Measurements from ENCODE around the gene SPI1. TPM values are rescaled to one million over a fixed set of nuclear protein-coding genes. Genes with fewer than 3 reads are reported as not detected.
A peak's percentile ranks its signal among the peaks of the same experiment; 100 is the strongest.

SPI1 gene
- total RNA-seq, 1 donor from 2014 or later: 2.2 TPM

DNA sequence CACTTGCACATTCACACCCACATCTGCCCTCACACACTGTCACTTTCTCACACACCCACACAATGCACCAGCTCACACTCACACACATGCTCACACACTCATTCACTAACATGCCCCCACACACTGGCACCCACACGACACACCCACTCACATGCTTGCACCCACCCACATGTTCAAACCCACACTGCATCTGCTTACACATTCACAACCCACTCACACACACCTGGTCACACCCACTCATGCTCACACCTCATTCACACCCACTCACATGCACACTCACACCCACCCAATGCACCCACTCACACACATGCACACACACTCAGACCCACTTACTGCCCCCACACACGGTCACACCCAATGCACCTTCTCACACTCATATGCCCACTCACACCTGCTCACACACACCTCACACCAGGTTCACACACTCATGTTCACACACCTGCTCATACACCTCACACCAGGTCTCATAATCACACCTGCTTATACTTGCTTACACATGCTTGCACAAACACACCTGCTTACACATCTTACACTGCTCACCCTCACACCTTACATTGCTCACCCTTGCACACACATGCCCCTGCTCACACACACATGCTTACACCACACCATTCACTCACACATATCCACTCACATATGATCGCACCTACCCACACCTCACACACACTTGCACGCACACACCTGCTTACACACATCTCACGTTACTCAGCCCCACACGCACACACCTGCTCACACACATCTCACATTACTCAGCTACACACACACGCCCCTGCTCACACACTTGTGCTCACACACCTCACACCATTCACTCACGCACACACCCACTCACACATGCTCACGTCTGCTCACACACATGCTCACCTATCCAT is 22.0 kb downstream of the SPI1 start:
- no peak for ATAC-seq

GRCh38 chr11:47355283-47356128 is 22.8 kb downstream of the SPI1 start:
- peak; percentile 90 for ATAC-seq

DNA sequence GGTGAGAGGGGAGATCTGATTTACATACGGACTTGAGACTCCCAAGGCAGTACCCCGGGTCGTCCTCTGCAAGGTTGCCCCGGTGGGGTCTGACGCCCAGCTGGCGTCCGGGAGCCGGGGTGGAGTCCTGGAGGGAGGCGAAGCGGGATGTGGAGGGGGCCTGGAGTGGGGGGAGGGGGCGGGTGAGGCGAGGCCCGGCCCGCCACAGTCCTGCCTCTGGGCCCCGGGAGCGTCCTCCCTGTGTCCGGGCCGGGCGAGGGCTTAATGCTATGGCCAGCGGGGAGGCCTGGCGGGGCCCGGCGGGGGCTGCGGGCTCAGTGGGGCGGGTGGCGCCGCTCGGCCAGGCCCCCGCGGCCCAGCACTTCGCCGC is 23.4 kb downstream of the SPI1 start:
- no peak for ATAC-seq

DNA sequence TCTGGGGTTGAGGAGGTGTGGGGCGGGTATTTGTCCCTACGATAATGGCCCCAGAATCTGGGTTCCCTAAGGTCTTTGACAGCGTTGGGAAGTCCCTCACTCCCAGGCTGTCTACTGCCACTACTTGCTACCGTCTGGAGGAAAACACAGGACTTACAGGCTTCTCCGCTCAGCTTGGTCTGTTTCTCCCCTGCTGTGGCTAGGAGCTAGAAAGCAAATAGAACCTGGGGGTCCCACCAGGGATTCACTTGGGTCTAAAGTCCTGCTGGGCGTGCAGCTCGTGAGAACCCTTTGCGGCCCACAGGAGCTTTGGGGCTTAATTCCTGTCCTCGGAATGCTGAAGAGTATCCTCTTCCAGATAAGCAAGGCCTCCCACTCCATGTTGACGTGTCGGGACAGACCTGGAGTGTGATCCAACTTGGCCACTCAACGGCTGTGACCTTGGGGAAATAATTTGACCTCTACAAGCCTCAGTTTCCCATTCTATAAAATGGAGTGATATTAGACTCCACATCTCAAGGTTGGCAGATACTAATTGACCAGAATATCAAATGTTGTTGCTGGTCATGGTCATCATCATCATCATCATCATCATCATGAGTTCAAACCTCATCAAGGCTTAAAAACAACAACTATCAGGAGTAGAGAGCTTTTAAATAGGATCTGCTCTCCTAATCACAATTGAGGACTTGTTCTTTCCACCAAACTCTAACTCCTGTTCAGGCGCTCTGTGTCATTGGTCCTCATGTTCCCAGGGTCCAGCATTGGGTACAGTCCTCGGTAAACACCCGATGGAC is 24.2 kb downstream of the SPI1 start:
- no peak for ATAC-seq

GRCh38 chr11:47352556-47352955 is 25.8 kb downstream of the SPI1 start, which contains the start of gene MYBPC3:
MYBPC3 (minus strand) TSS chr11:47352702; CDS start chr11:47352647, 55 bp downstream.
- no peak for ATAC-seq

GRCh38 chr11:47351156-47352126 is 26.9 kb downstream of the SPI1 start:
- no peak for ATAC-seq

DNA sequence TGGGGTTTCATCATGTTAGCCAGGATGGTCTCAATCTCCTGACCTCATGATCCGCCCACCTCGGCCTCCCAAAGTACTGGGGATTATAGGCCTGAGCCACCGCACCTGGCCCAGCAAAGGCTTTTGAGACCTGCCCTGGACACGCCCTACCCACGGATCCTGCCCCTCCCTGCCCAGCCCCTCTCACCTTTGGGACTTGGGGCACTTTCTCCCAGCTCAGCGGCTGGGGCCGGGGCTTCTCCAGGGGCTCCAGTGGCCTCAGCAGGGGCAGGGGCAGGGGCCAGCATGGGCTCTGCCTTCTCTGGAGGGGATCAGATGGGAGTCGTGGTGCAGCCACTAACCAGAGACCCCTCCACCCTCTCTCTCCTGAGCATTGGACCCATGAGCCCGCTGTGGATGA is 28.0 kb downstream of the SPI1 start:
- no peak for ATAC-seq

GRCh38 chr11:47349521-47350095 is 28.7 kb downstream of the SPI1 start:
- no peak for ATAC-seq

GRCh38 chr11:47348859-47349258 is 29.5 kb downstream of the SPI1 start:
- ATAC-seq: no peak

DNA sequence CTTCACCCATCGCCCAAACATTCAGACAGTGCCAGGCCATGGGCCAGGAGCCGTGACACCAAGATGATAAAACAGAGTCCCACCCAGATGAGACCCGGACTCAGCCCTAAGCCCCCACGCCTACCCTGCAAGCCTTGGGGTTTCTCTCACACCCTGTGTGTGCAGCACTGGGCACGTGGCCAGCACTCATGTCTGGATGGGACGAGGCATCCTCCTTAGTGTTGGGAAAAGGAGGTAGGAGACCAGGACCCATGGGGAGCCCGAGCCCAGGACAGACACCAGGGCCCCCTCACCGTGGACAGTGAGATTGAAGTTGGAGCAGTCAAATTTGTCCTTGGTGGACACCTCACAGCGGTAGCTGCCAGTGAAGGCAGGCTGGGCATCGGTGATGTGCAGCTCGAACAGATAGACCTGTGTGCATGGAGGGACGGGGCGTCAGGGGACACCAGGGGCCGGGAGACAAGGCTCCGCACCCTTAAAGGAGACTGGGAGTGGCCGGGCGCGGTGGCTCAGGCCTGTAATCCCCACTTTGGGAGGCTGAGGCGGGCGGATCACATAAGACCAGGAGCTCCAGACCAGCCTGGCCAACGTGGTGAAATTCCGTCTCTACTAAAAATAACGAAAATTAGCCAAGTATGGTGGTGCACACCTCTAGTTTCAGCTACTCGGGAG is 30.1 kb downstream of the SPI1 start:
- no peak for ATAC-seq

GRCh38 chr11:47347137-47347536 is 31.2 kb downstream of the SPI1 start:
- ATAC-seq: no peak

GRCh38 chr11:47345890-47346563 is 32.3 kb downstream of the SPI1 start:
- no peak for ATAC-seq

- no peak for ATAC-seq
These were observed 35.5 kb downstream of the SPI1 start for GRCh38 chr11:47342854-47343253.

DNA sequence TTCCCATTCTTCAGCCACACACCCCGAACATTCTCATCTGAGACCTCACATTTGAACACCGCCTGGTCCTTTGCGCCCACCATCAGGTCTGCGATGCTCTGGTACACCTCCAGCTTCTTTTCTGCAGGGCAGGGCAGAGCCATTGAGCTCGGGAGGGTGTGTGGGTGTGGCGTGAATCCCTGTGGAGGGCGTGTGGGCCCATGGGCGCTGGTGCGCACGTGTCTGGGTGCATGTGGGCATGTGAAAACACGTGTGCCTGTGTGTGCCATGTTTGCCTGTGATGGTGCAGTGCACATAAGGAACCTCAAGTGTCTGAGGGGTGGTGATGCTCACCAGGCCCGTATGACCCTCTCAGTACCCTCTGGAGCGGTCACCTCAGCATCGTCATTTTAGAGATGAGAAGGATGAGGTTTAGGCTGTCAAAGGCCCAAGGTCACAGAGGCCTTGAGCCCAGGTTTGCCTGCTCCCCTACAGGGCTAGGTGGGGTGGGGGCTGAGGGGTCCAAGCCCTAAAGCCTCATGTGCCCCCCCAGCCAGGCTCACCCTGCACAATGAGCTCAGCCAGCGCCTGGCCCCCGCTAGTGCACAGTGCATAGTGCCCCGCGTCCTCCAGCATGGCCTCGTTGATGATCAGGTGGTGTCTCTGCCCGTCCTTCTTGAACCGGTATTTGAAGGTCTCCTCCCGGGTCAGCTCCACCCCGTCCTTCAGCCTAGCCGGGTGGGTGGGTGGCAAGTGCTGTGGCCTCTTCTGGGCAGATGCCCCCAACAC is 36.1 kb downstream of the SPI1 start:
- no peak for ATAC-seq

GRCh38 chr11:47340980-47341775 is 37.2 kb downstream of the SPI1 start:
- ATAC-seq: no peak

- ATAC-seq: no peak
These were observed 38.3 kb downstream of the SPI1 start for GRCh38 chr11:47340010-47340409.

- no peak for ATAC-seq
These were observed 39.7 kb downstream of the SPI1 start for GRCh38 chr11:47338396-47339241.
